Measurements from ENCODE around the gene ZNF598.

The ZNF598 gene

DNA sequence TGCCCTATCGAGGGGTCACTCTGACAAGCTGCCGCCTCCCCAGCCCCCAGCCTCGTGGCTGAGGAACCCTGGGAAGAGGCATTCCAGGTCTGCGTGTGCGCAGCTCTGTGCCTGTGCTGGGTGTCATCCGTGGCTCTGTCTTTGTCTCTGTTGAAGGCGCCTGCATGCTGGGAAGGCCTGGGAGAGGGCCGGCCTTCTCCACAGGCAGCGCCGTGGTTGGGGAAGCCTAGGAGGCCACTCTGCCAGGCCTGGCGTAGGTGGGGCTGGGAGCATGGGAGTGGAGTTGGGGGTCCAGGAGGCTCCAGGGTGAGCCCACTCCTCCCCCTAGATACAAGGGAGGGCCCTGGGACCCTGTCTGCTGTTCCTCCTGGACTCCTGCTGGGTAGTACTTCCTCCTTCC lies 20.4 kb upstream of the ZNF598 start:
- TF ChIP-seq, protein P1, sequence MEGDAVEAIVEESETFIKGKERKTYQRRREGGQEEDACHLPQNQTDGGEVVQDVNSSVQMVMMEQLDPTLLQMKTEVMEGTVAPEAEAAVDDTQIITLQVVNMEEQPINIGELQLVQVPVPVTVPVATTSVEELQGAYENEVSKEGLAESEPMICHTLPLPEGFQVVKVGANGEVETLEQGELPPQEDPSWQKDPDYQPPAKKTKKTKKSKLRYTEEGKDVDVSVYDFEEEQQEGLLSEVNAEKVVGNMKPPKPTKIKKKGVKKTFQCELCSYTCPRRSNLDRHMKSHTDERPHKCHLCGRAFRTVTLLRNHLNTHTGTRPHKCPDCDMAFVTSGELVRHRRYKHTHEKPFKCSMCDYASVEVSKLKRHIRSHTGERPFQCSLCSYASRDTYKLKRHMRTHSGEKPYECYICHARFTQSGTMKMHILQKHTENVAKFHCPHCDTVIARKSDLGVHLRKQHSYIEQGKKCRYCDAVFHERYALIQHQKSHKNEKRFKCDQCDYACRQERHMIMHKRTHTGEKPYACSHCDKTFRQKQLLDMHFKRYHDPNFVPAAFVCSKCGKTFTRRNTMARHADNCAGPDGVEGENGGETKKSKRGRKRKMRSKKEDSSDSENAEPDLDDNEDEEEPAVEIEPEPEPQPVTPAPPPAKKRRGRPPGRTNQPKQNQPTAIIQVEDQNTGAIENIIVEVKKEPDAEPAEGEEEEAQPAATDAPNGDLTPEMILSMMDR (IDR thresholded peaks at IDR 0.05; ENCODE audit: unreplicated experiment in 3 of 3), result no peak
- peak overlapping the region; percentile 62 to 79 (median 75) for H3K4me3 Mint-ChIP-seq
- H3K27ac Mint-ChIP-seq, result peak overlapping the region in 1 of 3 experiments; percentile 42
- peaks cover 3% of the 10 kb centered on the region for H3K27me3 Mint-ChIP-seq (ENCODE audit: low read depth)
- peaks cover 18% of the 10 kb centered on the region for H3K4me1 Mint-ChIP-seq
- no peaks in the 10 kb centered on the region for H3K9me3 Mint-ChIP-seq
- H3K36me3 Mint-ChIP-seq (ENCODE audit: low read depth), result peaks cover 4% of the 10 kb centered on the region

DNA sequence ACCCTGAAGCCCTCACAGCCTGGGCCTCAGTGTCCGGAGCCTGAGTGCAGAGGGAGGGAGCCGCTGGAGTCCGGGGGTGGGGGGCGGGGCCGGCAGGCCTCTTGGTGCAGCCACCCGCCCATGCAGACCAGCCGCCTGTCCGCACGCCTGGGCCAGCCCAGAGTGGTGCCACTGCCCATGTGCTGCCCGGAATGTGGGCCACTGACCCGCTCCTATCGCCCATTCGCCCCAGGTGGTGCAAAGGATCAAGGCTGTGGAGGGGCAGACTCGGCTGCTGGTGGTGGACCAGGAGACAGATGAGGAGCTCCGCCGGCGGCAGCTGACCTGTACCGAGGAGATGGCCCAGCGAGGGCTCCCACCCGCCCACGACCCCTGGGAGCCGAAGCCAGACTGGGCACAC lies 19.7 kb upstream of the ZNF598 start:
- Mint-ChIP-seq H3K27ac (peak overlapping the region in 1 of 3 experiments; percentile 60), H3K9me3 (no peaks in the 10 kb centered on the region), H3K4me3 (peak overlapping the region in 2 of 3 experiments; percentile 62 to 79), H3K27me3 (ENCODE audit: low read depth) (peaks cover 3% of the 10 kb centered on the region), H3K36me3 (ENCODE audit: low read depth) (peaks cover 4% of the 10 kb centered on the region), H3K4me1 (peaks cover 16% of the 10 kb centered on the region)
- TF ChIP-seq, protein P1 (IDR thresholded peaks at IDR 0.05; ENCODE audit: unreplicated experiment in 3 of 3), result no peak

DNA sequence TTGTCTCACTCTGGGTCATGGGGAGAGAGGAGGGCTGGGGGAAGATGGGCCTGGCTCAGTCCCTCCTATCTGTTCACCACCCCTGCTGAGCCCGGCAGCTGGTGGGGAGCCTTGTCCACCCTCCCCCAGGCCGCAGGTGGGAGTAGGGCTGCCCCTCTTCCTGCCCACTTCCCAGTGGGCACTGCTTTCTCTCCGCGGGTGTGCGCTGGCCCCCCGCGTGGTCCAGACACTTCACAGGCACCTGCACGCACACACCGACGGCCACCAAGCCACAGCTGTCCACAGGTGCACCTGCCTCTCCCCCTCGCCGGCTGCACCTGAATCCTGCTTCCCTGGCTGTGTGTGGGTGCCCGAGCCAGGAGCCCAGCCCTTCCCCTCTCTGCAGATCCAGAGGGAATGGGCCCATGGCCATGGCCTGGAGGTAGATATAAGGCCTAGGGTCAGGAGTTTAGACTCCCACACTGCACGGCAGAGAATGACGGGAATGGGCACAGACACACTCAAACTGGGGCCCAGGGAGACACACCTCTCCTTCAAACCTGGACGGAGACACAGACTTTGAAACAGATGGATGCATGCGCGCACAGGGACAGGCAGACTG lies 19.1 kb upstream of the ZNF598 start:
- Mint-ChIP-seq H3K27ac (peak overlapping the region; percentile 57 to 90 (median 86)), H3K36me3 (ENCODE audit: low read depth) (peaks cover 4% of the 10 kb centered on the region), H3K9me3 (no peaks in the 10 kb centered on the region), H3K27me3 (ENCODE audit: low read depth) (peaks cover 3% of the 10 kb centered on the region), H3K4me1 (peaks cover 16% of the 10 kb centered on the region), H3K4me3 (peak overlapping the region; percentile 90 to 97 (median 94))
- TF ChIP-seq, protein P1 (IDR thresholded peaks at IDR 0.05; ENCODE audit: unreplicated experiment in 3 of 3), result no peak

DNA sequence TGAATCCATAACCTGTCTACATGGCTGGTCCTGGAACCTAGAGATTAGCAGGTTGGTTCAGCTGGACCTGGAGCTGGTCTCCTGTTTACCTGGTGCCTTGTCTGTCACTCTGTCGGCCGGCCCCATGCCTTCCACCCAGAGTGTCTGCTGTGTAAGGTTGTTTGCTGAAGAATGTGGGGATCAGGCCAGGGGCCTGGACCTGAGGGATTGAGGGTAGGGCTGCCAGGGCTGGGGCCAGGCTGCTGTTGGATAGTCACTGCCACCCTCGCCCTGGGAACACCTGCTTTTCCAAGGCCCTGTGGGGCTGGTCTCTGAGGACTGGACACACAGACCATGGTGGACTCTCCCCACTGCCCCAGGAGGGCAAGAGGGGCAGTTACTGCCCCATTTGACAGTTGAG lies 18.5 kb upstream of the ZNF598 start:
- peaks cover 4% of the 10 kb centered on the region for H3K36me3 Mint-ChIP-seq (ENCODE audit: low read depth)
- H3K27ac Mint-ChIP-seq, result peak overlapping the region; percentile 46 to 92 (median 90)
- peaks cover 20% of the 10 kb centered on the region for H3K4me1 Mint-ChIP-seq
- no peaks in the 10 kb centered on the region for H3K9me3 Mint-ChIP-seq
- TF ChIP-seq, protein P1 (IDR thresholded peaks at IDR 0.05; ENCODE audit: unreplicated experiment in 3 of 3), result no peak
- peak overlapping the region; percentile 90 to 97 (median 94) for H3K4me3 Mint-ChIP-seq
- peaks cover 3% of the 10 kb centered on the region for H3K27me3 Mint-ChIP-seq (ENCODE audit: low read depth)

DNA sequence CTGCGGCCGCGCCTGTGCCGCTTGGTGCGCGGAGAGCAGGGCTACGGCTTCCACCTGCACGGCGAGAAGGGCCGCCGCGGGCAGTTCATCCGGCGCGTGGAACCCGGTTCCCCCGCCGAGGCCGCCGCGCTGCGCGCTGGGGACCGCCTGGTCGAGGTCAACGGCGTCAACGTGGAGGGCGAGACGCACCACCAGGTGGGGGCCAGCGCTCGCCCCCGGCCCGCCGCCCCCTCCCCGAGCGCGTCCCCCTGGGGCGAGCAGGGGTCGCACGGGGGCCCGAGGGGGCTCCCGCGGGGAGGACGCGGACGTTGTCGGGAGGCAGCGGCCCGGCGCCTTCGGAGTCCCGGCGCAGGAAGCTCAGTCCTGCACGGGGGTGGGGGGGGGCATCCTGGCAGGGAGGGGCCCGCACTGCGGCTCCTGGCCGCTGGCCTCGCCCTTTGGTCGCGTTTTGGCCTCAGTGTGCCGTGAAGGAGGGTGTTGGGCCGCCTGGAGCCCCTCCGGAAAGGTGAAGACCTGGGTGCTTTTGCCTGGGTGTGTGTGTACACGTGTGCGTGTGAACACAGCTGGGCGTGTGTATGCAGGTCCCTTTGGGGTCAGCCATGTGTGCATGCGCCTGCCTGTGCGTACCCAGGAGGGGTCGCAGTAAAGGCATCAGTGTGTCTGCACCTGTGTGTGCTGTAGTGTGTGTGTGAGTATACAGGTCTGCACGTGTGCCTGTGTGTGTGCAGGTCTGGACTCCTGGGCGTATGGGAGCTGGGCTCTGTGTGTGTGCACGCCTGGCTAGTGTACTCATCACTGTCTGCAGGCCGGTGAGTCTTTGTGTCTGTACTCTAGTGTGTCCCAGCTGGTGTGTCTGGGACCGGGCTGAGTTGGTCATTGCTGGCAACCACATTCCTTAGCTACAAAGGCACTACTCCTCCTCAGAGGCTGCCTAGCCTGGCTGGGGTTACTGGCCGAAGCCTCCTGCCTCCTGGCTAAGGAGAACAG lies 17.7 kb upstream of the ZNF598 start:
- no peaks in the 10 kb centered on the region for H3K9me3 Mint-ChIP-seq
- H3K36me3 Mint-ChIP-seq (ENCODE audit: low read depth), result peaks cover 4% of the 10 kb centered on the region
- peaks cover 8% of the 10 kb centered on the region for H3K27me3 Mint-ChIP-seq (ENCODE audit: low read depth)
- peak overlapping the region; percentile 90 to 97 (median 94) for H3K4me3 Mint-ChIP-seq
- H3K27ac Mint-ChIP-seq, result peak overlapping the region; percentile 90 to 96 (median 92)
- TF ChIP-seq, protein P1 (IDR thresholded peaks at IDR 0.05; ENCODE audit: unreplicated experiment in 3 of 3), result no peak
- peaks cover 29% of the 10 kb centered on the region for H3K4me1 Mint-ChIP-seq

Data from nephron (organoid).